ENCODE measurements around the gene HOXA1. TPM values are rescaled to one million over a fixed set of nuclear protein-coding genes. Genes with fewer than 3 reads are reported as not detected.

HOXA1 gene
- total RNA-seq = 1 to 10 TPM in 1 of 2 experiments, under 1 TPM in 1; 0.72 to 1.0 TPM

DNA sequence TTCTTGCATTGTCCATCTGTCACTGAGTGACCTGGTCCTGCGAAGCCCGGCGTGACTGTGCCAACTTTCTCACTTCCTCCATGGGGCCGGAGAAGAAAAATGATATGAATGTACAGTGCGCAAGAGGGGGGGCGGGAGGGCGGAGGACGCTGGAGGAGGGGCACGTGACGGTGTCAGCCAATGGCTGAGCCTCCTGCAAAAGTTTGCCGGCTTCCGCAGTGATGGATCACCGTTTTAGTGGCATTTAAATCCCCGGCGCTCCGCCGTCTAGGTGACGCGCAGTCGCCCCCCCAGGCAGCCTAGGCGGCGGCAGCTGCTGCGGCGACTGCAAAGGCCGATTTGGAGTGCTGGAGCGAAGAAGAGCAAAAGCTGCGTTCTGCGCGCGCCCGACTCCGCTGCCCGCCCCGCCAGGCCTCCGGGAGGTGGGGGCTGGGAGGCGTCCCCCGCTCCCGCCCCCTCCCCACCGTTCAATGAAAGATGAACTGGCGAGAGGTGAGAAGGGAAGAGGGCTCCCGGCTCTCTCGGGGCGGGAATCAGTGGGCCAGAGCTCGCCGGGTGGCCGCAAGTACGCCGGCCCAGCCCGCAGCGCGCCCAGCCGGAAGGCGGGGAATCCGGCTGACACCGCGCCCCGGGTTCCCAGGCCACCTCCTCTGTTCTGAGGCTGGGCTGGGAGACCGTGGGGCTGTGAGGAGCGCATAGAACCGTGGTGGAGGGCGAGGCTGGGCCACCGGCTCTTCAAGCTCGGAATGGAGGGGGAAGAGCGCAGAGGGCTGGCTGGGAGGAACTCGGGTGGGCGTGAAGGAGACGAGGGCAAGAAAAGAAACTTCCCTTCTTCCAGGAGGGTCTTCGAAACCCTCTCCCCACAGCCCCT, at the start of gene HOXA1:
HOXA1 (minus strand) TSS at position 104 of the 871 bp plus-strand sequence; CDS start at position 16, 88 bp downstream.
- H3K36me3 Mint-ChIP-seq = peaks cover 2% of the 10 kb centered on the region
- peak within 1 kb of the TSS; percentile 91 for H3K4me3 Mint-ChIP-seq
- H3K9me3 Mint-ChIP-seq = no peaks in the 10 kb centered on the region
- ATAC-seq (ENCODE audit: low read depth) = peak; percentile 94
- peak; percentile 74 for DNase-seq
- peaks cover 10% of the 10 kb centered on the region for H3K4me1 Mint-ChIP-seq
- peaks cover 88% of the 10 kb centered on the region for H3K27me3 Mint-ChIP-seq
- POLR2A ChIA-PET = interaction anchor here (0.6 to 1.6 kb wide), 4 partner anchors 35 to 645 kb away, joined by 3 to 6 read pairs (median 3); no protein-coding TSS in a partner anchor
- H3K27ac Mint-ChIP-seq = peak within 1 kb of the TSS; percentile 71

DNA sequence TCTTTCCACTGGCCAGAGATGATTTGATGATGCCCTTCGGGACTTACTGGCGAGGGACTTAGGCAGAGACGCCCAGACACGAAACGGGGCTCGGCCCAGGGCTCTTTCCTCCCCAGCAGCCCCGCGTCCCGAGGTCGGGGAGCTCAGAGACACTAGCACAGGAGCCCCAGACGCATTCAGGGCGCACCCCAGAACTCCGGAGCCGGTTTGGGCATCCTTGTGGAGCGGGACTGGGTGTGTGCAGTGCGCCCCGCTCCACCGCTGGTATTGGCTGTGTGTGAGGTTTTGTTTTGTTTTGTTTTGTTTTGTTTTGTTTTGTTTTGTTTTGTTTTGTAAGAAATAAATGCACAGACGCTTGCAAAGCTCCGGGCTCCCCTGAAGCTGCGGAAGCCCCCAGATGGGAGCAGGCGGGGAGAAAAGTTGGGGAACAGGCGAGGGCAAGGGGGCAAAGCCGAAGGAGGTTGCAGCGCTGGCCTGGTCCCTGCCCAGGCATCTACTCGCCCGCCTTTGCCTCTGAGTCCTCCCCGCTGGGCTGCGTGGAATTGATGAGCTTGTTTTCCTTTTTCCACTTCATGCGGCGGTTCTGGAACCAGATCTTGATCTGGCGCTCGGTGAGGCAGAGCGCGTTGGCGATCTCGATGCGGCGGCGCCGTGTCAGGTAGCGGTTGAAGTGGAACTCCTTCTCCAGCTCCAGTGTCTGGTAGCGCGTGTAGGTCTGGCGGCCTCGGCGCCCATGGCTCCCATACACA, 49.5 kb upstream of the HOXA1 start:
- no peak for DNase-seq
- POLR2A ChIA-PET = interaction anchor here (0.6 kb wide), 1 partner anchor 48 kb away, joined by 5 read pairs; no protein-coding TSS in a partner anchor
- no peak overlapping the region for H3K4me3 Mint-ChIP-seq
- H3K27ac Mint-ChIP-seq = no peak overlapping the region
- no peaks in the 10 kb centered on the region for H3K36me3 Mint-ChIP-seq
- ATAC-seq (ENCODE audit: low read depth) = no peak
- peaks cover 3% of the 10 kb centered on the region for H3K4me1 Mint-ChIP-seq
- H3K27me3 Mint-ChIP-seq = peaks cover 47% of the 10 kb centered on the region
- H3K9me3 Mint-ChIP-seq = no peaks in the 10 kb centered on the region

DNA sequence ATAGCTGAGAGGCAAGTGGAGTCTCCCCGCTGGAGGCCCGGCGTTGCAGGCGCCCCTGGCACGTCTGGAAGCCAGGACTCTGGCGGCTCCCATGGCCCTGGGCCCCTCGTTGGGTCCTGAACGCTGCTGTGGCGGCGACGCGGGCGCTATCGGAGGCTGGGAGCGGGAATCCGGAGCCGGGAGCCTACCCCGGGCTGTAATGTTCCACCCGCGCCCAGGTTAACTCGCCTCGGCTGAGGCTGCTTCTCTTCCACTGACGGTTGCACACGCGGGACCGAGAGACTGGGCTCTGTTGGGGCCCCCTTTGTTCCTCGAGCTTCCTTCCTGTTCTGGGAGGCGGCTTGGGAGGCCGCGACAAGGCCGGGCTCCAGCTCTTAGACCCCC, 49.0 kb upstream of the HOXA1 start:
- DNase-seq (no peak), ATAC-seq (ENCODE audit: low read depth) (no peak)
- Mint-ChIP-seq H3K36me3 (no peaks in the 10 kb centered on the region), H3K4me3 (no peak overlapping the region), H3K27ac (no peak overlapping the region), H3K9me3 (no peaks in the 10 kb centered on the region), H3K27me3 (peaks cover 42% of the 10 kb centered on the region), H3K4me1 (peaks cover 2% of the 10 kb centered on the region)
- POLR2A ChIA-PET = no interaction called here

DNA sequence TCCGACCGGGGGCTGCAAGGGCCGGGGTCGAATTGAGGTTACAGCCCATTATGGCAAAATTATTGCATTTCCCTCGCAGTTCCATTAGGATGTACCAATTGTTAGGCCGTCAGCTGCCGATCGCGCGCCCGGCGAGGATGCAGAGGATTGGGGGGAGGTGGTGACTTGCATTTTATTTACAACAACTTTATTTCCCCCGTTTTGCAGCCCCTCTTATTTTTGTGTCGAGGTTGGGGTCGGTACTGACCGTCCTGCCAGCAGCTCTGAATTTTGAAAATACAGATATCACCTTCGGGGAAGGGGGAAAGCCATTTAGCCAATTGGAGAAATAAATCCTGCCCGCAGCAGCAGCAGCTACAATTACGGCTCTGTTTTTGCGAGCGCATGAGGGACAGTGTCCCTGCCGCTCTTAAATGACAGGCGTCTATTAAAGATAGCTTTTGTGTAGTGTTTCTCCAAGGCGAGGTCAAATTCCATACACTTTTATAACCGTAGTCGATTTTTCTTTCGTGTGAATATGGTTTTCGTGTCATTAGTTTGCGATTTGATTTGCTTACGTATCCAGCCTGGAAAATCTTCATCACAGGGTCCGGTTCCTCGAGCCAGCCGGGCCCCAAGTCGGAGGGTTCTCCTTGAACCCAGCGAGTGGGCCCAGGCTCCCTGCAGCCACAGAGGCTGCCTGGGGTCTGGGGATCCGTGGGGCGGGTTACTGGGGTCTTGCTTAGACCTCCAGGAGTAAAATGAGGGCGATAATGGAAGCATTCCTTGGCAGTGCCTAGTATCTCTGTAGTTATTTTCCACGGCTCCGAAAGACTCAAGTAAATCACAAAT, 48.4 kb upstream of the HOXA1 start:
- ATAC-seq (ENCODE audit: low read depth) (no peak), DNase-seq (no peak)
- H3K9me3 Mint-ChIP-seq = no peaks in the 10 kb centered on the region
- H3K4me3 Mint-ChIP-seq = no peak overlapping the region
- no peak overlapping the region for H3K27ac Mint-ChIP-seq
- H3K4me1 Mint-ChIP-seq = peaks cover 2% of the 10 kb centered on the region
- no peaks in the 10 kb centered on the region for H3K36me3 Mint-ChIP-seq
- POLR2A ChIA-PET = no interaction called here
- H3K27me3 Mint-ChIP-seq = peaks cover 36% of the 10 kb centered on the region

DNA sequence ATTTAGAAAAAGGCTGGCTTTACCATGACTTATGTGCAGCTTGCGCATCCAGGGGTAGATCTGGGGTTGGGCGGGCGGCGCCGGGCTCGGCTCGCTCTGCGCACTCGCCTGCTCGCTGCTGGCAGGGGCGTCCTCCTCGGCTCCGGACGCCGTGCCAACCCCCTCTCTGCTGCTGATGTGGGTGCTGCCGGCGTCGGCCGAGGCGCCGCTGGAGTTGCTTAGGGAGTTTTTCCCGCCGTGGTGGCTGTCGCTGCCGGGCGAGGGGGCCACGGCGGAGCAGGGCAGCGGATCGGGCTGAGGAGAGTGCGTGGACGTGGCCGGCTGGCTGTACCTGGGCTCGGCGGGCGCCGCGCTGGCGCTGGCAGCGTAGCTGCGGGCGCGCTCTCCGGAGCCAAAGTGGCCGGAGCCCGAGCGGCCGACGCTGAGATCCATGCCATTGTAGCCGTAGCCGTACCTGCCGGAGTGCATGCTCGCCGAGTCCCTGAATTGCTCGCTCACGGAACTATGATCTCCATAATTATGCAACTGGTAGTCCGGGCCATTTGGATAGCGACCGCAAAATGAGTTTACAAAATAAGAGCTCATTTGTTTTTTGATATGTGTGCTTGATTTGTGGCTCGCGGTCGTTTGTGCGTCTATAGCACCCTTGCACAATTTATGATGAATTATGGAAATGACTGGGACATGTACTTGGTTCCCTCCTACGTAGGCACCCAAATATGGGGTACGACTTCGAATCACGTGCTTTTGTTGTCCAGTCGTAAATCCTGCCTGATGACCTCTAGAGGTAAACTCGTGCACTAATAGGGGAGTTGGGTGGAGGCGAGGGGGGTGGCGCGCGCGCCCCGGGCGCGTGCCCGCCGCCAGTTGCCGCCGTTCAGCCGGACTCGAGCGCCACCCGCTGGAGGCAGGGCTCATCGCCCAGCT, 47.5 kb upstream of the HOXA1 start, which contains the start of gene HOXA5:
HOXA5 (minus strand) TSS at position 659 of the 927 bp plus-strand sequence; CDS start at position 585, 74 bp downstream.
- H3K9me3 Mint-ChIP-seq = no peaks in the 10 kb centered on the region
- POLR2A ChIA-PET = no interaction called here
- H3K27me3 Mint-ChIP-seq = peaks cover 31% of the 10 kb centered on the region
- H3K27ac Mint-ChIP-seq = no peak within 1 kb of the TSS
- DNase-seq (no peak), ATAC-seq (ENCODE audit: low read depth) (no peak)
- H3K36me3 Mint-ChIP-seq = no peaks in the 10 kb centered on the region
- peaks cover 2% of the 10 kb centered on the region for H3K4me1 Mint-ChIP-seq
- H3K4me3 Mint-ChIP-seq = no peak within 1 kb of the TSS

DNA sequence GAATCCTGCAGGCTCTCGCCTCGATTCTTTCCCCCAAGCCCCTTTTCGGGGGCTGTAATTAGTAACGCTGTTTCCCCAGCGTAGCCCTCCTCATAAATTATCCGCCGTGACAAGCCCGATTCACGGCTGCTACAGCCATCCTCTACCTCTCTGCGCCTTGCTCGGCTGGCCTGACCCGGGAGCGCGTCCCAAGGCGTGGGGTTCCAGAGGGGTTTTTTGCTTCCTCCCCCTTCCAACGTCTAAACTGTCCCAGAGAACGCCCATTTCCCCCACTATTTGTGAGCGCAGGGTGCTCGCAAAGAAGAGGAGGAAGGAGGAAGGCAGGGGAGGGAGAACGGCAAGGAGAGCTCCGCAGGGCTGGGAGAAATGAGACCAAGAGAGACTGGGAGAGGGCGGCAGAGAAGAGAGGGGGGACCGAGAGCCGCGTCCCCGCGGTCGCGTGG, 46.8 kb upstream of the HOXA1 start:
- ATAC-seq (ENCODE audit: low read depth) (no peak), DNase-seq (no peak)
- Mint-ChIP-seq H3K4me3 (no peak overlapping the region), H3K27me3 (peaks cover 32% of the 10 kb centered on the region), H3K9me3 (no peaks in the 10 kb centered on the region), H3K36me3 (no peaks in the 10 kb centered on the region), H3K27ac (no peak overlapping the region), H3K4me1 (no peaks in the 10 kb centered on the region)
- POLR2A ChIA-PET = no interaction called here

DNA sequence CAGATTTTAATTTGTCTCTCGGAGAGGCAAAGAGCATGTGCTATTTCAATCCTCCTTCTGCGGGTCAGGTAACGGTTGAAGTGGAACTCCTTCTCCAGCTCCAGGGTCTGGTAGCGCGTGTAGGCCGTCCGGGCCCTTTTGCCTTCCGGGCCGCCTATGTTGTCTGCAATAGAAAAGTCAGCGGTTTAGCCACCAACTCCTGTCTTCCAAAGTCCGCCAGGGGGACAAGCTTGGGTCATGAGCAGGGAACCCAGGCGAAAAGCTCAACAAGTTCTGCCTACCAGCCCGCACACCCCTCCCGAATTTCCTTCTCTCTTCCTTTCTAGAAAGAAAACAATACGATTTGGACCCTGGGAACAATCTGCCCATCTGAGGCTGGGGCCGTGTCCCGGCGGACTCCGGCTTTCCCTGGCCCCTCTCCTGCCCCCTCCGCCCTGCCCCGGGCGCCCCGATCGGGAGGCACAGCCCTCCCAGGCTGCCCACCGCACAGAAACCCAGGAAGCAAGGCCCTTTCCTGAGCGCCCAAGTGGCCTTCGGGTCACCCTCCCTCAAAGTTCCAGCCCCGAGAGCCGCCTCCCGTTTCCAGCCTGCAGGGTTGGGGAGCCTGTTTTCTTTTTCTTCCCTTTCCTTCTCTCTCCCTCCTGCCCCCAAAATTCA, 46.3 kb upstream of the HOXA1 start:
- no peaks in the 10 kb centered on the region for H3K9me3 Mint-ChIP-seq
- no peaks in the 10 kb centered on the region for H3K4me1 Mint-ChIP-seq
- no peak overlapping the region for H3K4me3 Mint-ChIP-seq
- no peaks in the 10 kb centered on the region for H3K36me3 Mint-ChIP-seq
- H3K27me3 Mint-ChIP-seq = peaks cover 32% of the 10 kb centered on the region
- no peak overlapping the region for H3K27ac Mint-ChIP-seq
- DNase-seq = no peak
- no peak for ATAC-seq (ENCODE audit: low read depth)
- POLR2A ChIA-PET = no interaction called here

DNA sequence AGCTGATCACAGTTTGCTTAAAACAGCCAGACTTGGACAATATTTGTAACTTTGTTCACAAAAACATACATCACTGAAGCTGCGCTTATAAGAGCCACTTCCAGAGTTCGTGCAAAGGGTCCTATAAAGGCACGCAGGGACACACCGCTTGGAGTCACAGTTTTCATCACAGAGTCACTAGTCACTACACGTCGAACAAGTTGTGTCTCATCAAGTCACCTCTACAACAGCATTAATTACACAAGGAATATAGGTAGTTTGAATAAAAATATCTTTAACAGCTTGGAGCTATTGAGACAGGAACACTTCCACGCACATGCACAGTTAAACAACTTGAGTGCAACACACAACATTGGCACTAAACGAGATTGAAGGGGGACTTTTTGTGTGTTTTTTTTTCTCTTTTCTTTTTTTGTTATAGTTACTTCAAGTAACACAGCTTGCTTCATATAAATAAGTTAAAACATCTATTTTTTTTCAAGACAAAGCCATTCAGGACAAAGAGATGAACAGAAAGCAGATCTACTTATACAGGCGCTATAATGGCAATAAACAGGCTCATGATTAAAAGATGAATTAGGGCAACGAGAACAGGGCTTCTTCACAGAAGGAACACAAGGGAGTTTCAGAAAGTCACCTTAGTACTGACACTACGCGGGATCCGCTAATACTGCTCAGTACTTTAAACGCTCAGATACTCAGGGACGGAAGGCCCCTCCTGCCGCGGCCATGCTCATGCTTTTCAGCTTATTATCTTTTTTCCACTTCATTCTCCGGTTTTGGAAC, 45.5 kb upstream of the HOXA1 start:
- Mint-ChIP-seq H3K27ac (no peak overlapping the region), H3K9me3 (no peaks in the 10 kb centered on the region), H3K4me1 (no peaks in the 10 kb centered on the region), H3K27me3 (peaks cover 28% of the 10 kb centered on the region), H3K4me3 (no peak overlapping the region), H3K36me3 (no peaks in the 10 kb centered on the region)
- POLR2A ChIA-PET = no interaction called here
- ATAC-seq (ENCODE audit: low read depth) (no peak), DNase-seq (no peak)

DNA sequence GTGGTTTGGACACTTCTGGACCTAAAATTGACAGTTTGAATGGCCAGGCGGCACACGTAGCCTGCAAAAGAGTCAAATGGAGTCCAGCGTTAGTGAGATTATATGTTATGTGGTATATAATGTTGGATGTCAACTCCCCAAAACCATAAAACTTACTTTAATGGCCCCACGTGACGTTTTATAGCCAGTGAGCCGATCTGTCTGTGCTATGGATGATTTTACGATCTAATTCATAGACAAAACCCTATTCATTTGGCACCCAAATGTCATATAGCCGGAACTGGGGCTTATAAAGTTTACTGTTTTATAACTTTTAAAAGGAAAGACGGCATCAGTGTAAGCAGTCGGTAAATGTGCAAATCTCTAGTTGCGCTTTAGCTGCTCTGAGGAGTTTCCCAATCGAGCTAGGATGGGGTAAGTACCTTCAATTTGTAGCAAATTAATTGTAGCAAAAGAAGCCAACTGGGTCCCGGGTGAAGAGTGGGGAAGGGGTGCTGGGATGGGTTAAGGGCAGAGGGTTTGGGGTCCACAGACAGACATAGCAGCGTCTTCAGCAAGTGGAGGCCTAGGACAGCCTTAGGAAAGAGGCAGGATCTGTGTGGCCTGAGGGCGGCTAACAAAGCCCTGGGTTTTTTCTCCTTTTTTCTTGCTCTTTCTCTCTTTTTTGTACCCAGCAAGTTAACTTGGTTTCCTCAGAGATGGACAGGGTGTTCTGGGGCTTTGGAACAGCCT, 44.5 kb upstream of the HOXA1 start:
- ATAC-seq (ENCODE audit: low read depth) (no peak), DNase-seq (no peak)
- Mint-ChIP-seq H3K36me3 (no peaks in the 10 kb centered on the region), H3K4me3 (no peak overlapping the region), H3K9me3 (no peaks in the 10 kb centered on the region), H3K4me1 (peaks cover 5% of the 10 kb centered on the region), H3K27me3 (peaks cover 34% of the 10 kb centered on the region), H3K27ac (no peak overlapping the region)
- POLR2A ChIA-PET = no interaction called here

DNA sequence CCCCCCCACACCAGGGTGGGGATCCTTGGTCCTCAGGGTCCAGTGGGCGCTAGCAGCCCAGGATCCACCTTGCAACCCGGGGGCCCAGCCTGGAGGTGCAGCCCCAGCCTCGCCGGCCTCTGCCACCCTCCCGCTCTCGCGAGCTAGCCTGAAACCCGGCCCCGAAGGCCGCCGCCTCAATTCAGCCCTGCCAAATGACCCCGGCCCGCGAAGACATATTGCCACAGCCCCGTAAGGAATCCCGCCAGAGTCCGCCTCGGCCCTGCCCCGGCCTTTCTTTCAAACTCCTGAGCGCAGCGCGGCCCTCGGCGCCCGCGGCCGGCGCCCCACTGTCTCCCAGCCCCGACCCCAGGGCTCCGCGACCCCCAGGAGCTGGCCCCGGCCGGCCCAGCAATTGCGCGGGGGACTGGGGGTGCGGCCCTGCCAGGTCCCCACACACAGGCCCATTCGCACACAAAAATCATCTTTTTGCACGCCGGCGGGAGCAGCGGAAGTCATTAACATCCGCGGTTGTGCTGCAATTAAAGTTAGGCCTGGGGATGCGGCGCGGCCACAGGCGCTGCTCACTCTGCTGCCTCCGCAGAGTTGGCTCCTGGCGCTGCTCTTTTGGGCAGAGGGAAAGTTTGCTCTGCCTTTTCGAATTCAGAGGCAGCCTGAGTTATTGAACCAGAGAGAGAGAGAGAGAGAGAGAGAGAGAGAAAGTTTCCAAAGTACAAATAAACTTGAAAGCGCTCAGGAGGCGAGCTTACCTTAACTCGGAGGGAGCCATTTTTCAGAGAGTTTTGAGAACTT, 43.7 kb upstream of the HOXA1 start:
- peaks cover 35% of the 10 kb centered on the region for H3K27me3 Mint-ChIP-seq
- POLR2A ChIA-PET = no interaction called here
- no peak overlapping the region for H3K27ac Mint-ChIP-seq
- peaks cover 13% of the 10 kb centered on the region for H3K4me1 Mint-ChIP-seq
- DNase-seq = no peak
- no peak overlapping the region for H3K4me3 Mint-ChIP-seq
- H3K36me3 Mint-ChIP-seq = no peaks in the 10 kb centered on the region
- H3K9me3 Mint-ChIP-seq = no peaks in the 10 kb centered on the region
- ATAC-seq (ENCODE audit: low read depth) = no peak

All from activated naive CD8-positive, alpha-beta T cell treated with anti-CD3 and anti-CD28 coated beads, Interleukin-2, amount 10 ng/mL, durations not matched to agents 7 days and 5 days (primary cell).